Neural cell (in vitro differentiated cells): ENCODE measurements around the gene MYO15A. TPM values are rescaled to one million over a fixed set of nuclear protein-coding genes. Genes with fewer than 3 reads are reported as not detected.

Experiments
- H2AFZ ChIP-seq: fragments of 200-600, 300-800 bp; sonication (generic), shearing (Covaris generic); 2 replicates; pipeline ENCODE4 v1.6.0; 2014; ENCODE audit warnings: low read depth, mild to moderate bottlenecking, antibody characterized with exemption, low read length, moderate library complexity
- H3F3A ChIP-seq: fragments of 200-600 bp; shearing (Covaris generic); 2 replicates; pipeline ENCODE4 v1.6.1; 2016; ENCODE audit warnings: mild to moderate bottlenecking, moderate library complexity, mixed read lengths, antibody characterized with exemption, low read length; ENCODE audit not compliant: insufficient read depth, poor library complexity, severe bottlenecking
- H3K27ac ChIP-seq: fragments of 200-600, 300-800 bp; sonication (generic), shearing (Covaris generic); 2 replicates; pipeline ENCODE4 v1.5.1; 2014; ENCODE audit warnings: mild to moderate bottlenecking, low read length, moderate library complexity
- H3K27me3 ChIP-seq: fragments of 300-800, 200-600 bp; sonication (generic), shearing (Covaris generic); 2 replicates; pipeline ENCODE4 v1.6.0; 2014; ENCODE audit warnings: mild to moderate bottlenecking, low read depth, low read length, moderate library complexity; ENCODE audit not compliant: insufficient read depth
- H3K36me3 ChIP-seq: fragments of 300-800, 200-600 bp; sonication (generic), shearing (Covaris generic); 2 replicates; pipeline ENCODE4 v1.5.1; 2014; ENCODE audit warnings: mild to moderate bottlenecking, antibody characterized with exemption, low read length, moderate library complexity; ENCODE audit not compliant: insufficient read depth
- H3K4me2 ChIP-seq: fragments of 300-800, 200-600 bp; sonication (generic), shearing (Covaris generic); 2 replicates; pipeline ENCODE4 v1.6.0; 2014; ENCODE audit warnings: mild to moderate bottlenecking, low read length
- H3K4me3 ChIP-seq: fragments of 300-800, 200-600 bp; sonication (generic), shearing (Covaris generic); 2 replicates; pipeline ENCODE4 v1.5.1; 2014; ENCODE audit warnings: mild to moderate bottlenecking, low read length, moderate library complexity
- H3K79me2 ChIP-seq: fragments of 200-600 bp; shearing (Covaris generic); replicated peaks from 2 replicates; pipeline ENCODE4 v1.6.0; 2014; ENCODE audit warnings: mild to moderate bottlenecking, low read length, moderate library complexity; ENCODE audit not compliant: insufficient read depth
- H3K9ac ChIP-seq: fragments of 300-800, 200-600 bp; sonication (generic), shearing (Covaris generic); 2 replicates; pipeline ENCODE4 v1.6.1; 2016; ENCODE audit warnings: mild to moderate bottlenecking, low read length, mixed read lengths
- H3K9me2 ChIP-seq: fragments of 200-600 bp; shearing (Covaris generic); 2 replicates; pipeline ENCODE4 v1.6.1; 2016; ENCODE audit warnings: mild to moderate bottlenecking, low read length, mixed read lengths; ENCODE audit not compliant: insufficient read depth
- H3K9me3 ChIP-seq: fragments of 200-600, 300-800 bp; sonication (generic), shearing (Covaris generic); 2 replicates; pipeline ENCODE4 v1.6.1; 2016; ENCODE audit warnings: mild to moderate bottlenecking, mixed run types, low read length, moderate library complexity, mixed read lengths
- H4K20me1 ChIP-seq: fragments of 200-600 bp; shearing (Covaris generic); 2 replicates; pipeline ENCODE4 v1.6.1; 2016; ENCODE audit warnings: mild to moderate bottlenecking, mixed run types; ENCODE audit not compliant: insufficient read depth
- CTCF ChIP-seq: fragments of 450-650 bp; IDR thresholded peaks from 2 replicates; pipeline ENCODE4 v1.5.1; 2014; ENCODE audit warnings: antibody characterized with exemption, mild to moderate bottlenecking, moderate library complexity; ENCODE audit not compliant: poor library complexity, severe bottlenecking
- EP300 ChIP-seq: fragments of 450-650 bp; conservative IDR thresholded peaks from 2 replicates; pipeline ENCODE4 v1.6.1; 2014; ENCODE audit warnings: antibody characterized with exemption, mild to moderate bottlenecking, moderate library complexity; ENCODE audit not compliant: poor library complexity, severe bottlenecking
- EZH2 ChIP-seq: fragments of 200-600, 300-800 bp; shearing (Covaris generic), sonication (generic); IDR thresholded peaks from 2 replicates; pipeline ENCODE4 v1.6.1; 2014; ENCODE audit warnings: antibody characterized with exemption, low read length, borderline replicate concordance, mild to moderate bottlenecking; ENCODE audit not compliant: insufficient read depth, poor library complexity, severe bottlenecking
- MXI1 ChIP-seq: fragments of 450-650 bp; conservative IDR thresholded peaks from 2 replicates; pipeline ENCODE4 v1.6.1; 2014; ENCODE audit warnings: antibody characterized with exemption, mild to moderate bottlenecking; ENCODE audit not compliant: poor library complexity, severe bottlenecking
- RAD21 ChIP-seq: fragments of 450-650 bp; conservative IDR thresholded peaks from 2 replicates; pipeline ENCODE4 v1.6.1; 2014; ENCODE audit warnings: antibody characterized with exemption, mild to moderate bottlenecking, moderate library complexity
- polyA plus RNA-seq: library from polyadenylated mRNA; depleted of rRNA; stranded (reverse); fragments of >200 nt; gene quantifications from 2 replicates; pipeline ENCODE4 v1.2.3, GENCODE V29; 2014
- TF ChIP-seq, protein P1 (sequence below): IDR thresholded peaks from 2 replicates; pipeline ENCODE4 v1.6.1; 2012; ENCODE audit warnings: borderline replicate concordance

The MYO15A gene
- polyA plus RNA-seq, 1 donor from 2014 or later: 1.9 TPM

DNA sequence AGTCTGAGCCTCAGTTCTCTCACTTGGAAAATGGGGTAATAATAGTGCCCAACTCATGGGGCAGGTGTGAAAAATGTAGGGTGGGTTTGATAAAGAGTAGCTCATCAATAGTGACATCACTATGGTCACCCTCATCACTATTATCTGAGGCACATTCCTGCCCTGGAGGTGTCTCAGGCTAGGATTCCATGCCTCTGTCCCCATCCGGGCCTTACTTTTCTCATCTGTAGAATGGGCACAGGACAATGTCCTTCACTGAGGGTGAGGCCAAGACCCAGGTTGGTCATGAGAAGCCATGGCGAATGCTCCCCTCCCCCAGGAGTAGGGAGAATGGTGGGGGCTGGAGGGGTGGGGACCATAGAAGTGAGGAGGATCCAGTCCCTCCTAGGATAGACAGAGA lies 30.5 kb downstream of the MYO15A start:
- Histone ChIP-seq H3K27me3 (no peaks in the 10 kb centered on the region), H3K9ac (no peak overlapping the region)

GRCh38 chr17:18139498-18139897 lies 30.9 kb downstream of the MYO15A start:
- no peaks in the 10 kb centered on the region for H3K79me2 ChIP-seq
- H3K9ac ChIP-seq: no peak overlapping the region
- H3K9me2 ChIP-seq: no peaks in the 10 kb centered on the region
- no peak overlapping the region for H3K27ac ChIP-seq
- H3K4me2 ChIP-seq: no peak overlapping the region
- TF ChIP-seq MXI1 (no peak), EP300 (no peak), CTCF (no peak), EZH2 (no peak)
- TF ChIP-seq, protein P1, sequence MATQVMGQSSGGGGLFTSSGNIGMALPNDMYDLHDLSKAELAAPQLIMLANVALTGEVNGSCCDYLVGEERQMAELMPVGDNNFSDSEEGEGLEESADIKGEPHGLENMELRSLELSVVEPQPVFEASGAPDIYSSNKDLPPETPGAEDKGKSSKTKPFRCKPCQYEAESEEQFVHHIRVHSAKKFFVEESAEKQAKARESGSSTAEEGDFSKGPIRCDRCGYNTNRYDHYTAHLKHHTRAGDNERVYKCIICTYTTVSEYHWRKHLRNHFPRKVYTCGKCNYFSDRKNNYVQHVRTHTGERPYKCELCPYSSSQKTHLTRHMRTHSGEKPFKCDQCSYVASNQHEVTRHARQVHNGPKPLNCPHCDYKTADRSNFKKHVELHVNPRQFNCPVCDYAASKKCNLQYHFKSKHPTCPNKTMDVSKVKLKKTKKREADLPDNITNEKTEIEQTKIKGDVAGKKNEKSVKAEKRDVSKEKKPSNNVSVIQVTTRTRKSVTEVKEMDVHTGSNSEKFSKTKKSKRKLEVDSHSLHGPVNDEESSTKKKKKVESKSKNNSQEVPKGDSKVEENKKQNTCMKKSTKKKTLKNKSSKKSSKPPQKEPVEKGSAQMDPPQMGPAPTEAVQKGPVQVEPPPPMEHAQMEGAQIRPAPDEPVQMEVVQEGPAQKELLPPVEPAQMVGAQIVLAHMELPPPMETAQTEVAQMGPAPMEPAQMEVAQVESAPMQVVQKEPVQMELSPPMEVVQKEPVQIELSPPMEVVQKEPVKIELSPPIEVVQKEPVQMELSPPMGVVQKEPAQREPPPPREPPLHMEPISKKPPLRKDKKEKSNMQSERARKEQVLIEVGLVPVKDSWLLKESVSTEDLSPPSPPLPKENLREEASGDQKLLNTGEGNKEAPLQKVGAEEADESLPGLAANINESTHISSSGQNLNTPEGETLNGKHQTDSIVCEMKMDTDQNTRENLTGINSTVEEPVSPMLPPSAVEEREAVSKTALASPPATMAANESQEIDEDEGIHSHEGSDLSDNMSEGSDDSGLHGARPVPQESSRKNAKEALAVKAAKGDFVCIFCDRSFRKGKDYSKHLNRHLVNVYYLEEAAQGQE: no peak
- H3K9me3 ChIP-seq: no peaks in the 10 kb centered on the region
- H4K20me1 ChIP-seq: no peaks in the 10 kb centered on the region
- no peak overlapping the region for H2AFZ ChIP-seq
- H3K4me3 ChIP-seq: no peak overlapping the region
- no peaks in the 10 kb centered on the region for H3K27me3 ChIP-seq
- no peaks in the 10 kb centered on the region for H3K36me3 ChIP-seq
- no peaks in the 10 kb centered on the region for H3F3A ChIP-seq

More for the DNA sequence above, 30.5 kb downstream of the MYO15A start:
- H3K79me2 ChIP-seq: no peaks in the 10 kb centered on the region
- H4K20me1 ChIP-seq: no peaks in the 10 kb centered on the region
- TF ChIP-seq, protein P1: no peak
- TF ChIP-seq EZH2 (no peak), RAD21 (no peak), CTCF (no peak), MXI1 (no peak), EP300 (no peak)
- H3F3A ChIP-seq: no peaks in the 10 kb centered on the region
- H3K27ac ChIP-seq: no peak overlapping the region
- no peaks in the 10 kb centered on the region for H3K9me2 ChIP-seq
- no peaks in the 10 kb centered on the region for H3K36me3 ChIP-seq
- H3K9me3 ChIP-seq: no peaks in the 10 kb centered on the region
- H3K4me2 ChIP-seq: no peak overlapping the region
- no peak overlapping the region for H2AFZ ChIP-seq
- no peak overlapping the region for H3K4me3 ChIP-seq
